Measurements from ENCODE around the gene AGBL4.
A peak's percentile ranks its signal among the peaks of the same experiment; 100 is the strongest.
"Not testable (repeated sequence)": the region's sequence is repeated elsewhere in the genome, so short reads cannot be mapped to it uniquely, and the experiment has no call there.

Gene AGBL4

GRCh38 chr1:48560116-48560515 lies 1463.6 kb downstream of the AGBL4 start:
- DNase-seq (ENCODE audit: low spot score), result no peak
- FAIRE-seq, result no peak

- no peak for DNase-seq (ENCODE audit: low spot score)
- no peak for FAIRE-seq
These were observed 1465.4 kb downstream of the AGBL4 start for GRCh38 chr1:48558366-48558765.

GRCh38 chr1:48556186-48556850 lies 1467.4 kb downstream of the AGBL4 start:
- DNase-seq (ENCODE audit: low spot score) (no peak), FAIRE-seq (no peak)

GRCh38 chr1:48555271-48555670 lies 1468.5 kb downstream of the AGBL4 start:
- DNase-seq (ENCODE audit: low spot score) (no peak), FAIRE-seq (no peak)

- DNase-seq (ENCODE audit: low spot score), result no peak
- FAIRE-seq, result no peak
These were observed 1470.7 kb downstream of the AGBL4 start for GRCh38 chr1:48552903-48553606.

GRCh38 chr1:48552420-48552819 lies 1471.3 kb downstream of the AGBL4 start:
- FAIRE-seq (no peak), DNase-seq (ENCODE audit: low spot score) (no peak)

- no peak for FAIRE-seq
- DNase-seq (ENCODE audit: low spot score), result no peak
These were observed 1474.8 kb downstream of the AGBL4 start for GRCh38 chr1:48548985-48549384.

- no peak for FAIRE-seq
- no peak for DNase-seq (ENCODE audit: low spot score)
These were observed 1476.1 kb downstream of the AGBL4 start for GRCh38 chr1:48547561-48548220.

- FAIRE-seq, result no peak
These were observed 1479.9 kb downstream of the AGBL4 start for GRCh38 chr1:48543854-48544253.

GRCh38 chr1:48540587-48540986 lies 1483.2 kb downstream of the AGBL4 start:
- DNase-seq (ENCODE audit: low spot score) (no peak), FAIRE-seq (no peak)

More at GRCh38 chr1:48543854-48544253, 1479.9 kb downstream of the AGBL4 start:
- no peak for DNase-seq (ENCODE audit: low spot score)

- FAIRE-seq, result no peak
- DNase-seq (ENCODE audit: low spot score), result no peak
These were observed 1487.3 kb downstream of the AGBL4 start for GRCh38 chr1:48536477-48536876.

- FAIRE-seq (no peak), DNase-seq (ENCODE audit: low spot score) (no peak)
These were observed 1490.8 kb downstream of the AGBL4 start for GRCh38 chr1:48532976-48533375.

- DNase-seq (ENCODE audit: low spot score) (peak; percentile 13), FAIRE-seq (no peak)
These were observed 1492.9 kb downstream of the AGBL4 start for GRCh38 chr1:48530727-48531351.

- FAIRE-seq (no peak), DNase-seq (ENCODE audit: low spot score) (no peak)
These were observed 1496.7 kb downstream of the AGBL4 start for GRCh38 chr1:48527051-48527450.

- no peak for DNase-seq (ENCODE audit: low spot score)
- no peak for FAIRE-seq
These were observed 1497.6 kb downstream of the AGBL4 start for GRCh38 chr1:48526008-48526710.

- DNase-seq (ENCODE audit: low spot score) (no peak), FAIRE-seq (no peak)
These were observed 1498.8 kb downstream of the AGBL4 start for GRCh38 chr1:48524892-48525467.

GRCh38 chr1:48523558-48523957 lies 1500.2 kb downstream of the AGBL4 start:
- DNase-seq (ENCODE audit: low spot score) (no peak), FAIRE-seq (no peak)

GRCh38 chr1:48519896-48520295 lies 1503.9 kb downstream of the AGBL4 start:
- DNase-seq (ENCODE audit: low spot score); FAIRE-seq: not testable (repeated sequence)

- FAIRE-seq (no peak), DNase-seq (ENCODE audit: low spot score) (no peak)
These were observed 1516.9 kb downstream of the AGBL4 start for GRCh38 chr1:48506870-48507269.

- no peak for FAIRE-seq
- DNase-seq (ENCODE audit: low spot score), result no peak
These were observed 1523.0 kb downstream of the AGBL4 start for GRCh38 chr1:48500541-48501450.

All from RCC 7860 (cell line).